Ureter (tissue), 1 donor: ENCODE measurements around the gene C5orf47. TPM values are rescaled to one million over a fixed set of nuclear protein-coding genes. Genes with fewer than 3 reads are reported as not detected.

Experiments
- DNase-seq: peaks from one replicate; pipeline ENCODE4 v3.0.0-alpha.2; 2020; ENCODE audit warnings: low spot score
- total RNA-seq: library from RNA; stranded (reverse); gene quantifications from one replicate; pipeline ENCODE4 v1.2.4, GENCODE V29; 2023
- donor health status: DM: yes; HTN: yes; CAD: no.

Gene C5orf47
- total RNA-seq, 1 donor from 2014 or later = not detected

DNA sequence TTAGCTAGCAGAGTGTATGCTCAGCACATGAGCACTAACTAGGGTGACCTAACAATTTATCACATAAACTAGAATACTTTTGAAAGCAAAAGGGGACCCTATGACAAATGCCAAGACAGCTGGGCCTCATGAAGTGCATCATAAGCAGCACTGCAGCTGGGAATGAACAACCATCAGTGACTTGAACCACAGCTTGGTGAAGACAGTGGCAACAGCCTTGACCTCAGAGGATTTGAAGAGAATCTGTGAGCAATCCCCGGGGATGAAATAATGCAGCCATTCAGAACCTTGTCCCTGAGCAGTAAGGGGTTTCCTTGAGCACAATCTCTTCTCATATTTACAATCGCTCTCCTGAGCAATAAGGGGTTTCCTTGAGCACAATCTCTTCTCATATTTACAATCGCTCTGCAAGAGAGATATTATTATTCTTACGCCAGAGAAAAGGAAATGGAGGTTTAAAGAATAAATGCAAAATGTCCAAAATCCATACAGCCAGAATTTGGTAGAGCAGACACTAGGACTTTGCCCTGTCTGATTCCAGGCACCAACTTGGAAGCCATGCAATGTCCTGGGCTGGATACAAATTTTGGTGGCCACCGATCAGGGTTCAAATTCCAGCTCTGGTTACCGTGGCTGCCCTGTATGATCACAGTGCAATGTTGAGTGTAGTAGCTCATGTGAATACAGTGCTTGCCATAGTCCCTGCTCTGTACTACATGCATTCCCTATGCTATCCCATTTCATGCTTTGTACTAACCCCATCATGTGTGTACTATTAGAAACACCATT is 55.7 kb downstream of the C5orf47 start:
- DNase-seq = no peak

DNA sequence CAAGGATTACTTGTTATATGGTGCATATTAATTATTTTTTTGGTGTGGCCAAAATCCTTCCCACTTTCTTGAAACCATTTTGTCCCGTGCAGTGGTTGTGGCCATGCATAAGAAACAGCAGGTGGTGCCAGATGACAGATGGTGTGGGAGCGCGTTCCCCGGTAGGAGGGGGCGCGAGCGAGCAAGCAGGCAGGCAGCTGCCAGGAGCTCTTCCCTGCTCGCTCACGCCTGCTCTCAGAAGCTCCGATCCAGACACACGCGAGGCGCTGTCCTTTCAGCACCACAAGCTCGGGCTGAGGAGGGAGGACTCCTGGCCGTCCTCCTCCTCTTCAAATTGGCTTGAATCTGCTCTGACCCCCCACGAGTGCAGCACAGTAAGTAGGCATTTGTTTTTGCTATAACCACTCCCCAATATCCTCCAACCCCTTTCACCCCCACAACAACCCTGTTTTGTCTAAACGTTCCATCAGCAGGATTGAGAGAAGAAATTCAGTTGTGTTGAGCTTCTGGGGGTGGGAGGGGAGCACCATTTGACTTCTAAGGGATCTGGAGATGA is 56.6 kb downstream of the C5orf47 start, which contains the start of gene NSG2:
Gene NSG2 (plus strand): TSS at position 237 of the 556 bp plus-strand sequence. CDS start 1,050 bp downstream, outside the sequence.
- peak; percentile 84 for DNase-seq

DNA sequence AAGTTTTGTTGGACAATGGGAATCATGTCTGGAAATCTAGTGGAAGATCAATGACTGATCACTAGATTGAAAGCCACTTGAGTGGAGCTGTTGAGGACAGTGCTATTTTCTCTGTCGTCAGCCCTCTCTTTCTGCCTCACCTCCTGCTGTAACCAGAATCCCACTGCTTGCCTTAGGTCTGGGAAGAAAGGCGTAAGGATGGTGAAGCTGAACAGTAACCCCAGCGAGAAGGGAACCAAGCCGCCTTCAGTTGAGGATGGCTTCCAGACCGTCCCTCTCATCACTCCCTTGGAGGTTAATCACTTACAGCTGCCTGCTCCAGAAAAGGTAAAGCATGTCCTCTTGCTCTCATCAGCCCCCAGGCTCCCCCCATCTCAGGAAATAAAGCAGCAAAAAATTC is 57.6 kb downstream of the C5orf47 start:
- no peak for DNase-seq

DNA sequence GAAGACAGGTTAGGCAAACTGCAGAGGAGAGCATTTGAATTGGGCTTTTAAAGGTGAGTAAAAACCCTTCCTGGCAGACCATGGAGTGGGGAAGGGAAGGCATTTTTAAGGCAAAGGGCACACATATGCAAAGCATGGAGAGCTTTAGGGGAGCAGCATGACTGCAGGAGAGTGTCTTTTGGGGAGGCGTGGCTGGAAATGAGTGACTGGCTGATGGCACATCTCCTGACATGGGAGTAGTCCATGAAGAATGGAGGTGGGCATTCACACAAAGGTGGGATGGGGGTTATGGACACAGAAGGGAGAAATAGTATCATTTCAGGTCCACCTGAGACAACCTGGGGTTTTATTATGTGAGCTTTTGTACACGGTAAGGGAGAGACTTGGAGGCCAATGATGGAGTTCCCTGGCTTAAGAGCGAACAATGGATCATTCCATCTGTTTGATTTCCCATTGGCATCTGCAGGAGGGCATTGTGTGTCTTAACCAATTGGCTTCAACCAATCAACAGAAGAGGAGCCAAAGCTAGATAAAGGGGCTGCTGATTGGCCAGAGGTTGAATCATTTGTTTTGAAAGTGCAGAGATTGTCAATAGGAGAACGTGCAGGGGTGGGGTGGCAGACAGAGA is 58.6 kb downstream of the C5orf47 start:
- DNase-seq = no peak

DNA sequence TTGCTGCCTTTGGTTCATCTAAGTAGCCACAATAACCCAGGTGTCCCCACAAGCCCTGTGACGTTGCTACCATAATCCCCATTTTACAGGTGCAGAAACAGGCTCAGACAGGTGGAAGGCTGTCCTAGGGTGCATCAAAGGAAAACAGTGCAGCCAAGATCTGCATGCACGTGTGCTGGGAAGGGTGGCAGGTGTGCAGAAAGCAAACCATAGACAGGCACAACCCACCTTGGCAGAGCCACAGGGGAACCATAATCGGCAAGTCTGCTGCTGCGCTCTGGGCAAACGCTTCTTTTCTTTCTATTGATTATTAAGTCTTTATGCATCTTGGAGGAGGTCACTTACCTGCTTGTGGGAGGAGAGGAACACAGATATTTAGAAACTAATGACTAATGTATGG is 63.7 kb downstream of the C5orf47 start:
- no peak for DNase-seq

DNA sequence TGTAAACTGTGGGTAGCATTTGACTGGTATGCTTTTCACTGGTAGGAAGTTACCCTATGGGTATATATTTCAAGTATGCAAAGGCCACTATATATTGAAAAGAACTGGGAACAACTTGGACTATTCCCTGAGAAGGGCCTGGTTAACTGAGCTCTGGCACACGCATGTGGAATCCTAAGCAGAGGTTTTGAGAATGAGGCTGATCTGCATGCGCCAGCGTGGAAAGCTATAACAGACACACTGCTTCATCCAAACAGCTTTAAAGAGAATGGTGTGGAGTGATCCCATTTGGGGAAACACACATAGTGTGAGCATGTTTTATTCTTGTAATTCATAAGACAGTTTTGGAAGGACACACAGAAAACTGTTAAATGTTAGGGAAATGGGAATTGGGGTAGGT is 64.9 kb downstream of the C5orf47 start:
- no peak for DNase-seq

Other genes starting within 250 kb of the C5orf47 start
- gene CPEB4, start 100.8 kb upstream of the C5orf47 start, total RNA-seq = 56.4 TPM
- gene NSG2, start 56.5 kb downstream of the C5orf47 start, total RNA-seq = not detected